ENCODE results near the gene SLC24A3. TPM values are rescaled to one million over a fixed set of nuclear protein-coding genes. Genes with fewer than 3 reads are reported as not detected.
A peak's percentile ranks its signal among the peaks of the same experiment; 100 is the strongest.

Gene SLC24A3
- total RNA-seq, 4 donors from 2014 or later: 1.6 to 38.8 (median 3.7) TPM

GRCh38 chr20:19697415-19697814, 485.0 kb downstream of the SLC24A3 start:
- Histone ChIP-seq H3K27me3 (no peaks in the 10 kb centered on the region), H3K27ac (no peak overlapping the region), H3K36me3 (no peaks in the 10 kb centered on the region), H3K4me3 (no peak overlapping the region), H3K4me1 (peaks cover 0 to 6% (median 0%) of the 10 kb centered on the region in 4 donors), H3K9me3 (no peaks in the 10 kb centered on the region)
- TF ChIP-seq POLR2A (IDR thresholded peaks at IDR 0.05): no peak
- no peak for TF ChIP-seq CTCF (IDR thresholded peaks at IDR 0.05)
- DNase-seq: no peak

- TF ChIP-seq CTCF (IDR thresholded peaks at IDR 0.05): no peak
- no peak for TF ChIP-seq POLR2A (IDR thresholded peaks at IDR 0.05)
- H3K27ac ChIP-seq: no peak overlapping the region
- no peaks in the 10 kb centered on the region for H3K27me3 ChIP-seq
- DNase-seq: no peak
- peaks cover 0 to 5% (median 0%) of the 10 kb centered on the region in 4 donors for H3K4me1 ChIP-seq
- no peaks in the 10 kb centered on the region for H3K36me3 ChIP-seq
- no peak overlapping the region for H3K4me3 ChIP-seq
- no peaks in the 10 kb centered on the region for H3K9me3 ChIP-seq
Observed at GRCh38 chr20:19699180-19699971, 486.9 kb downstream of the SLC24A3 start.

GRCh38 chr20:19701429-19701828, 489.0 kb downstream of the SLC24A3 start:
- Histone ChIP-seq H3K27ac (no peak overlapping the region), H3K4me1 (peaks cover 0 to 5% (median 0%) of the 10 kb centered on the region in 4 donors), H3K9me3 (no peaks in the 10 kb centered on the region), H3K4me3 (no peak overlapping the region), H3K27me3 (no peaks in the 10 kb centered on the region), H3K36me3 (no peaks in the 10 kb centered on the region)
- no peak for TF ChIP-seq CTCF (IDR thresholded peaks at IDR 0.05)
- no peak for TF ChIP-seq POLR2A (IDR thresholded peaks at IDR 0.05)
- peak in 2 of 3 donors; percentile 47 to 68 for DNase-seq

GRCh38 chr20:19706463-19706862, 494.0 kb downstream of the SLC24A3 start:
- Histone ChIP-seq H3K4me3 (no peak overlapping the region), H3K27ac (peak overlapping the region in 1 of 4 donors; percentile 21), H3K36me3 (no peaks in the 10 kb centered on the region), H3K9me3 (no peaks in the 10 kb centered on the region), H3K27me3 (no peaks in the 10 kb centered on the region), H3K4me1 (peaks cover 0 to 8% (median 0%) of the 10 kb centered on the region in 4 donors)
- TF ChIP-seq CTCF (IDR thresholded peaks at IDR 0.05) (no peak), POLR2A (IDR thresholded peaks at IDR 0.05) (no peak)
- peak in 2 of 3 donors; percentile 60 to 61 for DNase-seq

GRCh38 chr20:19709635-19710335, 497.3 kb downstream of the SLC24A3 start:
- H3K4me3 ChIP-seq: no peak overlapping the region
- H3K9me3 ChIP-seq: no peaks in the 10 kb centered on the region
- H3K27ac ChIP-seq: peak overlapping the region in 2 of 4 donors; percentile 62 to 67
- no peaks in the 10 kb centered on the region for H3K27me3 ChIP-seq
- H3K4me1 ChIP-seq: peaks cover 0 to 13% (median 0%) of the 10 kb centered on the region in 4 donors
- no peaks in the 10 kb centered on the region for H3K36me3 ChIP-seq
- TF ChIP-seq POLR2A (IDR thresholded peaks at IDR 0.05) (no peak), CTCF (IDR thresholded peaks at IDR 0.05) (no peak)
- no peak for DNase-seq
